ENCODE data around the gene ALDH3A1. TPM values are rescaled to one million over a fixed set of nuclear protein-coding genes. Genes with fewer than 3 reads are reported as not detected.

ALDH3A1 gene
- total RNA-seq, 4 donors from 2014 or later = 0.17 to 1.9 (median 0.42) TPM; not detected in 1

- WGBS = 89% methylated on average over 12 of the region's 23 CpGs
- Histone ChIP-seq H3K4me3 (no peak overlapping the region), H3K9me3 (no peaks in the 10 kb centered on the region), H3K36me3 (no peaks in the 10 kb centered on the region), H3K4me1 (peaks cover 10 to 17% (median 14%) of the 10 kb centered on the region in 4 donors), H3K27me3 (no peaks in the 10 kb centered on the region), H3K27ac (replicated peaks in 1 of 4) (no peak overlapping the region)
- TF ChIP-seq EP300 (IDR thresholded peaks at IDR 0.05) (no peak), POLR2AphosphoS5 (IDR thresholded peaks at IDR 0.05) (no peak), POLR2A (IDR thresholded peaks at IDR 0.05; ENCODE audit: low read depth) (no peak)
- TF ChIP-seq, protein P1, sequence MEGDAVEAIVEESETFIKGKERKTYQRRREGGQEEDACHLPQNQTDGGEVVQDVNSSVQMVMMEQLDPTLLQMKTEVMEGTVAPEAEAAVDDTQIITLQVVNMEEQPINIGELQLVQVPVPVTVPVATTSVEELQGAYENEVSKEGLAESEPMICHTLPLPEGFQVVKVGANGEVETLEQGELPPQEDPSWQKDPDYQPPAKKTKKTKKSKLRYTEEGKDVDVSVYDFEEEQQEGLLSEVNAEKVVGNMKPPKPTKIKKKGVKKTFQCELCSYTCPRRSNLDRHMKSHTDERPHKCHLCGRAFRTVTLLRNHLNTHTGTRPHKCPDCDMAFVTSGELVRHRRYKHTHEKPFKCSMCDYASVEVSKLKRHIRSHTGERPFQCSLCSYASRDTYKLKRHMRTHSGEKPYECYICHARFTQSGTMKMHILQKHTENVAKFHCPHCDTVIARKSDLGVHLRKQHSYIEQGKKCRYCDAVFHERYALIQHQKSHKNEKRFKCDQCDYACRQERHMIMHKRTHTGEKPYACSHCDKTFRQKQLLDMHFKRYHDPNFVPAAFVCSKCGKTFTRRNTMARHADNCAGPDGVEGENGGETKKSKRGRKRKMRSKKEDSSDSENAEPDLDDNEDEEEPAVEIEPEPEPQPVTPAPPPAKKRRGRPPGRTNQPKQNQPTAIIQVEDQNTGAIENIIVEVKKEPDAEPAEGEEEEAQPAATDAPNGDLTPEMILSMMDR (IDR thresholded peaks at IDR 0.05) = no peak
- intact Hi-C loops (cut with DNase I) = no loop called here
- DNase-seq (ENCODE audit: extremely low spot score) = no peak
These were observed 28.5 kb downstream of the ALDH3A1 start for GRCh38 chr17:19719355-19720209.

DNA sequence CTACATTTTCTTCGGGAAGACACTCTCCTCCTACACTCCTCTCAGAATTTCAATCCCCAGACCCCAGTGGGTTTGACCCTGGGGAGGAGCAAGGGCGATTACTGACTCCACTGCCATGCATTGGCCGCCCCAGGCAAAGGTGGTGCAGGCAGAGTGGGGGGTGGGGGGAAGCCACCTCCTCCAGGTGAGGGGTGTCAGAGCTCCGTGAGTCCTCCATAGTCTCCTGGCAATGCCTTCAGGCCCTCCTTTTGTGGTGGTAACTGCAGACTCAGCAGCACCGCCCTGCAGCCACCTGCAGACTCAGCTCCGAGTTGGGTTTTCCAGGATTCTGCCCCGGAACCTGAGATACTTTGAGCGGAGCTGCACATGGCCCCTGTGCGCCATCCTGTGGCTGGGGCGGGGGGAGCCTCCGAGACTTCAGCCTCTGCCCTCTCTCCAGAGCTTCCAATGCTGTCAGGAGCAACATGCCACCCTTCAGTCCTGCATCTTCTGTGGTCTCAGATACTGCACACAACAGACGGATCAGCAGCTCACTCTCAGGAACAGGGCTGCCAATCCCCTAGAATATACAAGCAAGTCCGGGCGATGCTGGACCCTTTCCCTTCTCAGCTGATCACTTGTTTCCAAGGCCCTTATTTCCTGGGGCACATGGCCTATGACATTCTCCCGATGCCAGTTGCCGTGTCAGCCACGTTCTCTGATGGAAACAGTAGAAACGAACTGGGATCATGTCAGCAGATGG is 29.3 kb downstream of the ALDH3A1 start:
- no peak for TF ChIP-seq POLR2A (IDR thresholded peaks at IDR 0.05; ENCODE audit: low read depth)
- TF ChIP-seq EP300 (IDR thresholded peaks at IDR 0.05) = no peak
- no peak for TF ChIP-seq POLR2AphosphoS5 (IDR thresholded peaks at IDR 0.05)
- TF ChIP-seq, protein P1 (IDR thresholded peaks at IDR 0.05) = no peak
- WGBS = 71% methylated on average over 12 of the region's 18 CpGs

GRCh38 chr17:19718041-19718612 is 30.0 kb downstream of the ALDH3A1 start:
- intact Hi-C loops (cut with DNase I) = no loop called here
- H3K27me3 ChIP-seq = no peaks in the 10 kb centered on the region
- TF ChIP-seq EP300 (IDR thresholded peaks at IDR 0.05) = no peak
- TF ChIP-seq POLR2A (IDR thresholded peaks at IDR 0.05; ENCODE audit: low read depth) = no peak
- TF ChIP-seq POLR2AphosphoS5 (IDR thresholded peaks at IDR 0.05) = no peak
- TF ChIP-seq, protein P1 (IDR thresholded peaks at IDR 0.05) = no peak
- H3K4me3 ChIP-seq = no peak overlapping the region
- peaks cover 6 to 9% (median 7%) of the 10 kb centered on the region in 4 donors for H3K4me1 ChIP-seq
- H3K27ac ChIP-seq (replicated peaks in 1 of 4) = no peak overlapping the region
- H3K36me3 ChIP-seq = no peaks in the 10 kb centered on the region
- H3K9me3 ChIP-seq = no peaks in the 10 kb centered on the region
- 85% methylated on average over 12 of the region's 12 CpGs for WGBS
- DNase-seq (ENCODE audit: extremely low spot score) = no peak

More for the DNA sequence above, 29.3 kb downstream of the ALDH3A1 start:
- Histone ChIP-seq H3K9me3 (no peaks in the 10 kb centered on the region), H3K36me3 (no peaks in the 10 kb centered on the region), H3K27me3 (no peaks in the 10 kb centered on the region), H3K4me1 (peaks cover 6 to 9% (median 7%) of the 10 kb centered on the region in 4 donors), H3K27ac (replicated peaks in 1 of 4) (no peak overlapping the region), H3K4me3 (no peak overlapping the region)
- DNase-seq (ENCODE audit: extremely low spot score) = no peak
- intact Hi-C loops (cut with DNase I) = no loop called here

- Histone ChIP-seq H3K4me1 (peaks cover 6 to 9% (median 7%) of the 10 kb centered on the region in 4 donors), H3K4me3 (no peak overlapping the region), H3K36me3 (no peaks in the 10 kb centered on the region), H3K27me3 (no peaks in the 10 kb centered on the region), H3K27ac (replicated peaks in 1 of 4) (no peak overlapping the region), H3K9me3 (no peaks in the 10 kb centered on the region)
- intact Hi-C loops (cut with DNase I) = no loop called here
- TF ChIP-seq, protein P1 (IDR thresholded peaks at IDR 0.05) = no peak
- TF ChIP-seq POLR2A (IDR thresholded peaks at IDR 0.05; ENCODE audit: low read depth) = no peak
- TF ChIP-seq POLR2AphosphoS5 (IDR thresholded peaks at IDR 0.05) = no peak
- TF ChIP-seq EP300 (IDR thresholded peaks at IDR 0.05) = no peak
- DNase-seq (ENCODE audit: extremely low spot score) = no peak
- 89% methylated on average over 6 of the region's 10 CpGs for WGBS
These were observed 30.6 kb downstream of the ALDH3A1 start for GRCh38 chr17:19717411-19717908.

All from esophagus muscularis mucosa (tissue), 4 donors.